Activated naive CD4-positive, alpha-beta T cell treated with anti-CD3 and anti-CD28 coated beads, Interleukin-2, amount 50 U/mL, for 24 hours (primary cell): ENCODE data around the gene JDP2.

Experiments used
- H3K27ac Mint-ChIP-seq: one replicate; pipeline ENCODE4 v1.8.0; 2021; ENCODE audit warnings: mild to moderate bottlenecking, mixed read lengths
- H3K27me3 Mint-ChIP-seq: one replicate; pipeline ENCODE4 v1.8.0; 2021; ENCODE audit warnings: mixed read lengths
- H3K36me3 Mint-ChIP-seq: one replicate; pipeline ENCODE4 v1.8.0; 2021; ENCODE audit warnings: mixed read lengths
- H3K4me1 Mint-ChIP-seq: one replicate; pipeline ENCODE4 v1.8.0; 2021; ENCODE audit warnings: mixed read lengths
- H3K4me3 Mint-ChIP-seq: one replicate; pipeline ENCODE4 v1.8.0; 2021; ENCODE audit warnings: mild to moderate bottlenecking, mixed read lengths
- H3K9me3 Mint-ChIP-seq: one replicate; pipeline ENCODE4 v1.8.0; 2021; ENCODE audit warnings: mixed read lengths

JDP2 gene

GRCh38 chr14:75518625-75519024 is 90.8 kb downstream of the JDP2 start:
- peaks cover 48% of the 10 kb centered on the region for H3K4me1 Mint-ChIP-seq
- peaks cover 6% of the 10 kb centered on the region for H3K36me3 Mint-ChIP-seq

GRCh38 chr14:75519394-75519793 is 91.6 kb downstream of the JDP2 start:
- H3K4me1 Mint-ChIP-seq: peaks cover 56% of the 10 kb centered on the region
- H3K4me3 Mint-ChIP-seq: no peak overlapping the region
- H3K27me3 Mint-ChIP-seq: no peaks in the 10 kb centered on the region
- H3K36me3 Mint-ChIP-seq: peaks cover 6% of the 10 kb centered on the region
- H3K27ac Mint-ChIP-seq: peak overlapping the region; percentile 57
- no peaks in the 10 kb centered on the region for H3K9me3 Mint-ChIP-seq

More at GRCh38 chr14:75518625-75519024, 90.8 kb downstream of the JDP2 start:
- H3K4me3 Mint-ChIP-seq: no peak overlapping the region
- H3K27me3 Mint-ChIP-seq: no peaks in the 10 kb centered on the region
- H3K9me3 Mint-ChIP-seq: no peaks in the 10 kb centered on the region
- no peak overlapping the region for H3K27ac Mint-ChIP-seq

- H3K27ac Mint-ChIP-seq: peak overlapping the region; percentile 57
Measured at GRCh38 chr14:75519826-75520728, 92.3 kb downstream of the JDP2 start.

GRCh38 chr14:75520852-75521251 is 93.0 kb downstream of the JDP2 start:
- H3K36me3 Mint-ChIP-seq: peaks cover 16% of the 10 kb centered on the region
- H3K9me3 Mint-ChIP-seq: no peaks in the 10 kb centered on the region
- peak overlapping the region; percentile 100 for H3K27ac Mint-ChIP-seq
- H3K27me3 Mint-ChIP-seq: no peaks in the 10 kb centered on the region
- H3K4me1 Mint-ChIP-seq: peaks cover 65% of the 10 kb centered on the region
- H3K4me3 Mint-ChIP-seq: peak overlapping the region; percentile 100

More at GRCh38 chr14:75519826-75520728, 92.3 kb downstream of the JDP2 start:
- no peaks in the 10 kb centered on the region for H3K9me3 Mint-ChIP-seq
- no peaks in the 10 kb centered on the region for H3K27me3 Mint-ChIP-seq
- peaks cover 13% of the 10 kb centered on the region for H3K36me3 Mint-ChIP-seq
- H3K4me1 Mint-ChIP-seq: peaks cover 60% of the 10 kb centered on the region
- peak overlapping the region; percentile 20 for H3K4me3 Mint-ChIP-seq

- Mint-ChIP-seq H3K36me3 (peaks cover 22% of the 10 kb centered on the region), H3K9me3 (no peaks in the 10 kb centered on the region), H3K27ac (peak overlapping the region; percentile 100), H3K27me3 (no peaks in the 10 kb centered on the region), H3K4me1 (peaks cover 73% of the 10 kb centered on the region), H3K4me3 (peak overlapping the region; percentile 100)
Measured at GRCh38 chr14:75521415-75522199, 93.8 kb downstream of the JDP2 start.

- Mint-ChIP-seq H3K4me1 (peaks cover 76% of the 10 kb centered on the region), H3K27ac (peak within 1 kb of the TSS; percentile 100), H3K4me3 (peak within 1 kb of the TSS; percentile 100), H3K36me3 (peaks cover 27% of the 10 kb centered on the region), H3K9me3 (peaks cover 2% of the 10 kb centered on the region), H3K27me3 (no peaks in the 10 kb centered on the region)
Measured at GRCh38 chr14:75522224-75522982, 94.6 kb downstream of the JDP2 start, which contains the start of gene BATF. Gene BATF, plus strand, starts transcription at chr14:75522469. Its CDS starts 214 bp downstream, at chr14:75522683.

GRCh38 chr14:75522983-75523318 is 95.1 kb downstream of the JDP2 start:
- H3K27me3 Mint-ChIP-seq: no peaks in the 10 kb centered on the region
- peaks cover 81% of the 10 kb centered on the region for H3K4me1 Mint-ChIP-seq
- peaks cover 7% of the 10 kb centered on the region for H3K9me3 Mint-ChIP-seq
- peak overlapping the region; percentile 100 for H3K27ac Mint-ChIP-seq
- peak overlapping the region; percentile 100 for H3K4me3 Mint-ChIP-seq
- peaks cover 32% of the 10 kb centered on the region for H3K36me3 Mint-ChIP-seq
